CD4-positive, alpha-beta memory T cell (primary cell): ENCODE data around the gene LIMCH1. TPM values are rescaled to one million over a fixed set of nuclear protein-coding genes. Genes with fewer than 3 reads are reported as not detected.

Experiments
- CTCF ChIA-PET: fragments of 350-600 bp; sonication (Branson Sonifier 250); formaldehyde crosslinking; loops from one replicate; lab custom pipeline; 2021; ENCODE audit warnings: inconsistent platforms; ENCODE audit not compliant: partially characterized antibody; lab: Charles Lee
- POLR2A ChIA-PET: fragments of 350-600 bp; sonication (Branson Sonifier 250); formaldehyde crosslinking; loops from one replicate; lab custom pipeline; 2021; ENCODE audit not compliant: partially characterized antibody; lab: Charles Lee
- DNase-seq, 5 donors: peaks; one replicate each; pipeline versions ENCODE4 v3.0.0 to v3.0.0-alpha.2; 2020 to 2022; ENCODE audit warnings: mixed read lengths in 1 of 5
- H3K27ac ChIP-seq: one replicate; pipeline ENCODE4 v1.7.0; 2013; ENCODE audit warnings: low read depth, low read length
- H3K27me3 ChIP-seq: 2 replicates; pipeline ENCODE4 v1.7.0; 2013; ENCODE audit warnings: mild to moderate bottlenecking, low read length, moderate library complexity; ENCODE audit not compliant: insufficient read depth
- H3K36me3 ChIP-seq: 2 replicates; pipeline ENCODE4 v1.7.0; 2013; ENCODE audit warnings: mild to moderate bottlenecking, low read length, moderate library complexity; ENCODE audit not compliant: insufficient read depth
- H3K4me1 ChIP-seq: 2 replicates; pipeline ENCODE4 v1.7.0; 2013; ENCODE audit warnings: mild to moderate bottlenecking, low read length, moderate library complexity; ENCODE audit not compliant: insufficient read depth
- H3K4me3 ChIP-seq, 2 donors: one replicate each; pipeline ENCODE4 v1.7.0; 2013; ENCODE audit warnings: low read length in 2 of 2, mild to moderate bottlenecking in 1 of 2
- H3K9me3 ChIP-seq, 2 donors: one replicate each; pipeline ENCODE4 v1.7.0; 2013; ENCODE audit warnings: low read length in 2 of 2, control low read depth in 1 of 2; ENCODE audit not compliant: control insufficient read depth in 1 of 2
- H3K27ac Mint-ChIP-seq, 7 donors: one replicate each; pipeline ENCODE4 v1.8.0; 2020 to 2021; ENCODE audit warnings: mixed read lengths in 7 of 7, mild to moderate bottlenecking in 6 of 7, inconsistent platforms in 3 of 7, moderate library complexity in 3 of 7
- H3K27me3 Mint-ChIP-seq, 2 donors: one replicate each; pipeline ENCODE4 v1.8.0; 2020 to 2021; ENCODE audit warnings: mixed read lengths in 2 of 2
- H3K36me3 Mint-ChIP-seq, 2 donors: one replicate each; pipeline ENCODE4 v1.8.0; 2020 to 2021; ENCODE audit warnings: mixed read lengths in 2 of 2, inconsistent platforms in 1 of 2, mild to moderate bottlenecking in 1 of 2
- H3K4me1 Mint-ChIP-seq, 4 donors: one replicate each; pipeline ENCODE4 v1.8.0; 2020 to 2021; ENCODE audit warnings: mixed read lengths in 4 of 4, mild to moderate bottlenecking in 1 of 4
- H3K4me3 Mint-ChIP-seq, 8 donors: one replicate each; pipeline ENCODE4 v1.8.0; 2020 to 2021; ENCODE audit warnings: mixed read lengths in 8 of 8, mild to moderate bottlenecking in 7 of 8, moderate library complexity in 6 of 8, inconsistent platforms in 3 of 8
- H3K9me3 Mint-ChIP-seq, 8 donors: one replicate each; pipeline ENCODE4 v1.8.0; 2020 to 2021; ENCODE audit warnings: mixed read lengths in 8 of 8, mild to moderate bottlenecking in 5 of 8, inconsistent platforms in 3 of 8, moderate library complexity in 1 of 8
- intact Hi-C: fragments of 100-400 bp; cut with micrococcal nuclease; formaldehyde crosslinking; loops from one replicate; pipeline ENCODE4 v1.15.1; 2023
- polyA plus RNA-seq, 2 donors: library from polyadenylated mRNA; unstranded; fragments of 300-500 nt; fragmentation: Illumina TruSeq; gene quantifications; one replicate each; pipeline ENCODE4 v1.2.3, GENCODE V29; 2021
- total RNA-seq, 2 experiments: library from RNA; stranded (reverse); gene quantifications; one replicate each; pipeline ENCODE4 v1.2.3, GENCODE V29; 2021

LIMCH1 gene
- total and polyA plus RNA-seq, 4 experiments from 2014 or later: not detected

GRCh38 chr4:41579043-41579442 is 41.1 kb downstream of the LIMCH1 start:
- Histone ChIP-seq H3K4me3 (no peak overlapping the region), H3K9me3 (no peaks in the 10 kb centered on the region), H3K27ac (no peak overlapping the region), H3K27me3 (no peaks in the 10 kb centered on the region), H3K4me1 (no peaks in the 10 kb centered on the region), H3K36me3 (no peaks in the 10 kb centered on the region)
- CTCF ChIA-PET: no interaction called here
- DNase-seq: no peak
- POLR2A ChIA-PET: no interaction called here
- no peak overlapping the region for H3K27ac Mint-ChIP-seq
- no peaks in the 10 kb centered on the region for H3K36me3 Mint-ChIP-seq
- no peaks in the 10 kb centered on the region for H3K27me3 Mint-ChIP-seq
- no peaks in the 10 kb centered on the region for H3K4me1 Mint-ChIP-seq
- intact Hi-C loops: no loop called here
- H3K4me3 Mint-ChIP-seq: no peak overlapping the region
- peaks cover 0 to 5% (median 2%) of the 10 kb centered on the region in 8 donors for H3K9me3 Mint-ChIP-seq

DNA sequence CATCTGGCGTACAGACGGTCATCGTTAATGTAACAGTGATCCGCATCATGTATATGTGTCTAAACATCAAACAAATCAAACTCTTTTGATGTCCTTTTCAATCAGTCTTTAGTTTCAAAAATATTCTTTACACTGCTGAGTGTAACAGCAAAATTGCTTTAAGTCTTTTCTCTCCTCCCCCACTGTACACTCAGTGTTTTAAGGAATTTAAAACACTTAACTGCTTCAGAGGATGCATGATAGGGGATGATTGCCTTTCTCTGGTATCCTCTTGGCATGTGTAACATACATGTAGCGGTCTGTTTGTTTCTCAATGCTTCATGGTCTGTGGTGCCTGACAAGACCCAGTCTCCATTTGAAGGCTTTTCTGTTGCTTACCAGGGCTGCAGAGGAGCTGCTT is 41.6 kb downstream of the LIMCH1 start:
- ChIA-PET POLR2A (no interaction called here), CTCF (no interaction called here)
- no peak overlapping the region for H3K27ac ChIP-seq
- Mint-ChIP-seq H3K4me3 (no peak overlapping the region), H3K36me3 (no peaks in the 10 kb centered on the region), H3K9me3 (peaks cover 0 to 7% (median 4%) of the 10 kb centered on the region in 8 donors), H3K4me1 (no peaks in the 10 kb centered on the region), H3K27ac (no peak overlapping the region), H3K27me3 (no peaks in the 10 kb centered on the region)
- no peak overlapping the region for H3K4me3 ChIP-seq
- H3K9me3 ChIP-seq: no peaks in the 10 kb centered on the region
- H3K27me3 ChIP-seq: no peaks in the 10 kb centered on the region
- no peaks in the 10 kb centered on the region for H3K4me1 ChIP-seq
- intact Hi-C loops: no loop called here
- H3K36me3 ChIP-seq: no peaks in the 10 kb centered on the region
- no peak for DNase-seq

GRCh38 chr4:41580007-41580406 is 42.0 kb downstream of the LIMCH1 start:
- Mint-ChIP-seq H3K27ac (no peak overlapping the region), H3K27me3 (no peaks in the 10 kb centered on the region), H3K36me3 (no peaks in the 10 kb centered on the region), H3K4me1 (no peaks in the 10 kb centered on the region), H3K9me3 (peaks cover 2 to 9% (median 6%) of the 10 kb centered on the region in 8 donors), H3K4me3 (no peak overlapping the region)
- no peaks in the 10 kb centered on the region for H3K4me1 ChIP-seq
- CTCF ChIA-PET: no interaction called here
- intact Hi-C loops: no loop called here
- no peaks in the 10 kb centered on the region for H3K36me3 ChIP-seq
- no peak overlapping the region for H3K4me3 ChIP-seq
- H3K27me3 ChIP-seq: no peaks in the 10 kb centered on the region
- H3K27ac ChIP-seq: no peak overlapping the region
- POLR2A ChIA-PET: no interaction called here
- H3K9me3 ChIP-seq: no peaks in the 10 kb centered on the region
- no peak for DNase-seq

GRCh38 chr4:41586675-41587225 is 48.8 kb downstream of the LIMCH1 start:
- ChIA-PET CTCF (no interaction called here), POLR2A (no interaction called here)
- intact Hi-C loops: no loop called here
- Histone ChIP-seq H3K4me1 (no peaks in the 10 kb centered on the region), H3K9me3 (no peaks in the 10 kb centered on the region), H3K36me3 (no peaks in the 10 kb centered on the region), H3K27ac (no peak overlapping the region), H3K27me3 (no peaks in the 10 kb centered on the region), H3K4me3 (no peak overlapping the region)
- H3K4me1 Mint-ChIP-seq: no peaks in the 10 kb centered on the region
- H3K36me3 Mint-ChIP-seq: no peaks in the 10 kb centered on the region
- H3K9me3 Mint-ChIP-seq: peaks cover 2 to 12% (median 7%) of the 10 kb centered on the region in 8 donors
- no peak overlapping the region for H3K4me3 Mint-ChIP-seq
- DNase-seq: no peak
- H3K27ac Mint-ChIP-seq: no peak overlapping the region
- H3K27me3 Mint-ChIP-seq: peaks cover 1 to 3% of the 10 kb centered on the region in 2 donors

GRCh38 chr4:41587286-41587685 is 49.3 kb downstream of the LIMCH1 start:
- peaks cover 2 to 12% (median 7%) of the 10 kb centered on the region in 8 donors for H3K9me3 Mint-ChIP-seq
- no peak overlapping the region for H3K4me3 ChIP-seq
- no peaks in the 10 kb centered on the region for H3K9me3 ChIP-seq
- H3K36me3 ChIP-seq: no peaks in the 10 kb centered on the region
- no peaks in the 10 kb centered on the region for H3K4me1 ChIP-seq
- H3K27ac ChIP-seq: no peak overlapping the region
- H3K4me1 Mint-ChIP-seq: no peaks in the 10 kb centered on the region
- CTCF ChIA-PET: no interaction called here
- no peak for DNase-seq
- no peaks in the 10 kb centered on the region for H3K36me3 Mint-ChIP-seq
- POLR2A ChIA-PET: no interaction called here
- H3K27me3 ChIP-seq: no peaks in the 10 kb centered on the region
- peaks cover 1 to 3% of the 10 kb centered on the region in 2 donors for H3K27me3 Mint-ChIP-seq
- intact Hi-C loops: no loop called here
- H3K4me3 Mint-ChIP-seq: no peak overlapping the region
- no peak overlapping the region for H3K27ac Mint-ChIP-seq

DNA sequence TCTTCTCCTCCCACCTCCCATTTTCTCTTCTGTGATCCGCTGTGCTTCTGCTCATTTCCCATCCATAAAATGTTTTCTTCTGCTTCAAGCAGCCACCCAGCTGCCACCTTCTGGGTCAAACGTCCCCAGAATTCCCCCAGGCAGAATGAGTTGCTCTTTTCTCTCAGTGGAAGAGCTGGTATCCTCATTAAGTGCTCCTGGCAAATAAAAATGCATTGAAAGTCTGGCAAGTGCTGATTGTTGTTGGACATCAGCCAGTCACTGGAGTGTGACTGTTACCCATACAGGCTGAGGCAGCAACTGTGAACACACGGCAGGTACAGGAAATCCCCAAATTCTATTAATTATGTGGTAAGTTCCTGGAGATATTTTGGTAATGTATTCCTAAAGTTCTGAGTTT is 52.6 kb downstream of the LIMCH1 start:
- no peaks in the 10 kb centered on the region for H3K4me1 Mint-ChIP-seq

GRCh38 chr4:41594432-41594831 is 56.5 kb downstream of the LIMCH1 start:
- ChIA-PET CTCF (no interaction called here), POLR2A (no interaction called here)
- Mint-ChIP-seq H3K27me3 (peaks cover 2 to 5% of the 10 kb centered on the region in 2 donors), H3K27ac (no peak overlapping the region), H3K4me3 (no peak overlapping the region), H3K4me1 (no peaks in the 10 kb centered on the region), H3K9me3 (peaks cover 0 to 6% (median 0%) of the 10 kb centered on the region in 8 donors), H3K36me3 (no peaks in the 10 kb centered on the region)
- no peak for DNase-seq
- no peaks in the 10 kb centered on the region for H3K27me3 ChIP-seq
- H3K27ac ChIP-seq: no peak overlapping the region
- H3K9me3 ChIP-seq: no peaks in the 10 kb centered on the region
- no peaks in the 10 kb centered on the region for H3K4me1 ChIP-seq
- no peaks in the 10 kb centered on the region for H3K36me3 ChIP-seq
- H3K4me3 ChIP-seq: no peak overlapping the region
- intact Hi-C loops: no loop called here

More for the DNA sequence above, 52.6 kb downstream of the LIMCH1 start:
- Histone ChIP-seq H3K4me3 (no peak overlapping the region), H3K27ac (no peak overlapping the region), H3K27me3 (no peaks in the 10 kb centered on the region), H3K4me1 (no peaks in the 10 kb centered on the region), H3K36me3 (no peaks in the 10 kb centered on the region), H3K9me3 (no peaks in the 10 kb centered on the region)
- DNase-seq: no peak
- intact Hi-C loops: no loop called here
- H3K4me3 Mint-ChIP-seq: no peak overlapping the region
- H3K36me3 Mint-ChIP-seq: no peaks in the 10 kb centered on the region
- H3K27me3 Mint-ChIP-seq: peaks cover 3% of the 10 kb centered on the region in 2 donors
- POLR2A ChIA-PET: no interaction called here
- H3K9me3 Mint-ChIP-seq: peaks cover 0 to 4% (median 0%) of the 10 kb centered on the region in 8 donors
- H3K27ac Mint-ChIP-seq: no peak overlapping the region
- CTCF ChIA-PET: no interaction called here
